Peyer's patch (tissue), 4 donors: ENCODE results near the gene GREB1L.

Source experiments
- CTCF ChIP-seq, 6 experiments: fragments of 450-650 bp in 4 of 6; fragments of 200-600 bp in 2 of 6; sonication (generic) in 1 of 6; IDR thresholded peaks; one replicate each; pipeline ENCODE4 v1.5.1; 2017 to 2019; ENCODE audit warnings: antibody characterized with exemption in 6 of 6, mild to moderate bottlenecking in 3 of 6, moderate library complexity in 1 of 6
- POLR2A ChIP-seq, 2 donors: fragments of 450-650 bp; IDR thresholded peaks; one replicate each; pipeline ENCODE4 v1.5.1; 2017; ENCODE audit warnings: antibody characterized with exemption in 2 of 2, mild to moderate bottlenecking in 2 of 2, moderate library complexity in 2 of 2

GRCh38 chr18:21538230-21538629 lies 296.2 kb downstream of the GREB1L start:
- TF ChIP-seq POLR2A (IDR thresholded peaks at IDR 0.05) (no peak), CTCF (IDR thresholded peaks at IDR 0.05) (no peak)
